ENCODE data around the gene FRMD4A.
"Not testable (repeated sequence)": the region's sequence is repeated elsewhere in the genome, so short reads cannot be mapped to it uniquely, and the experiment has no call there.

FRMD4A gene

GRCh38 chr10:13801156-13801906 lies 529.4 kb downstream of the FRMD4A start:
- no peak for DNase-seq (ENCODE audit: low read depth in 1 of 2, low spot score in 1 of 2)

- no peak for DNase-seq (ENCODE audit: low read depth in 1 of 2, low spot score in 1 of 2)
Measured at GRCh38 chr10:13797164-13797563, 533.6 kb downstream of the FRMD4A start.

GRCh38 chr10:13795653-13796555 lies 534.8 kb downstream of the FRMD4A start:
- DNase-seq (ENCODE audit: low read depth in 1 of 2, low spot score in 1 of 2) = no peak

GRCh38 chr10:13794992-13795612 lies 535.6 kb downstream of the FRMD4A start:
- DNase-seq (ENCODE audit: low read depth in 1 of 2, low spot score in 1 of 2) = no peak

- DNase-seq (ENCODE audit: low read depth in 1 of 2, low spot score in 1 of 2) = no peak
Measured at GRCh38 chr10:13792006-13792405, 538.7 kb downstream of the FRMD4A start.

GRCh38 chr10:13791483-13791882 lies 539.2 kb downstream of the FRMD4A start:
- no peak for DNase-seq (ENCODE audit: low read depth in 1 of 2, low spot score in 1 of 2)

- DNase-seq (ENCODE audit: low read depth in 1 of 2, low spot score in 1 of 2) = no peak
Measured at GRCh38 chr10:13790196-13790595, 540.5 kb downstream of the FRMD4A start.

- no peak for DNase-seq (ENCODE audit: low read depth in 1 of 2, low spot score in 1 of 2)
Measured at GRCh38 chr10:13789448-13789829, 541.3 kb downstream of the FRMD4A start.

- no peak for DNase-seq (ENCODE audit: low read depth in 1 of 2, low spot score in 1 of 2)
Measured at GRCh38 chr10:13788711-13789447, 541.8 kb downstream of the FRMD4A start.

- DNase-seq (ENCODE audit: low read depth in 1 of 2, low spot score in 1 of 2) = no peak
Measured at GRCh38 chr10:13788320-13788600, 542.5 kb downstream of the FRMD4A start.

GRCh38 chr10:13787015-13787421 lies 543.7 kb downstream of the FRMD4A start:
- DNase-seq (ENCODE audit: low read depth in 1 of 2, low spot score in 1 of 2) = peak; percentile 32 to 56

GRCh38 chr10:13784067-13784466 lies 546.7 kb downstream of the FRMD4A start:
- DNase-seq (ENCODE audit: low read depth in 1 of 2, low spot score in 1 of 2) = no peak

- no peak for DNase-seq (ENCODE audit: low read depth in 1 of 2, low spot score in 1 of 2)
Measured at GRCh38 chr10:13779748-13780147, 551.0 kb downstream of the FRMD4A start.

GRCh38 chr10:13778693-13778960 lies 552.1 kb downstream of the FRMD4A start:
- not testable (repeated sequence) for DNase-seq (ENCODE audit: low read depth in 1 of 2, low spot score in 1 of 2)

GRCh38 chr10:13776861-13777311 lies 553.8 kb downstream of the FRMD4A start:
- no peak for DNase-seq (ENCODE audit: low read depth in 1 of 2, low spot score in 1 of 2)

GRCh38 chr10:13775786-13776775 lies 554.6 kb downstream of the FRMD4A start:
- DNase-seq (ENCODE audit: low read depth in 1 of 2, low spot score in 1 of 2) = no peak

GRCh38 chr10:13774303-13774893 lies 556.3 kb downstream of the FRMD4A start:
- DNase-seq (ENCODE audit: low read depth in 1 of 2, low spot score in 1 of 2) = no peak

- DNase-seq (ENCODE audit: low read depth in 1 of 2, low spot score in 1 of 2) = no peak
Measured at GRCh38 chr10:13773496-13774170, 557.1 kb downstream of the FRMD4A start.

GRCh38 chr10:13773043-13773442 lies 557.7 kb downstream of the FRMD4A start:
- DNase-seq (ENCODE audit: low read depth in 1 of 2, low spot score in 1 of 2) = no peak

Measured in activated T-helper 1 cell treated with anti-CD3 and anti-CD28 coated beads, Interleukin-2, amount 50 U/mL, for 16 hours (primary cell).